HG03103 (cell line): ENCODE results near the gene RPL28.
"Not testable (repeated sequence)": the region's sequence is repeated elsewhere in the genome, so short reads cannot be mapped to it uniquely, and the experiment has no call there.

ENCODE experiments used
- ATAC-seq: cut with Tn5 transposase; IDR thresholded peaks from one replicate; pipeline ENCODE4 v1.9.1; 2021; ENCODE audit warnings: low read depth; ENCODE audit not compliant: unreplicated experiment

The RPL28 gene

GRCh38 chr19:55389386-55390317, 3.9 kb downstream of the RPL28 start:
- ATAC-seq = no peak

GRCh38 chr19:55390461-55390880, 4.7 kb downstream of the RPL28 start:
- ATAC-seq = no peak

GRCh38 chr19:55391191-55391670, 5.5 kb downstream of the RPL28 start:
- ATAC-seq = no peak

GRCh38 chr19:55391702-55392615, 6.2 kb downstream of the RPL28 start:
- no peak for ATAC-seq

- no peak for ATAC-seq
These were observed 7.4 kb downstream of the RPL28 start for GRCh38 chr19:55392820-55393761.

DNA sequence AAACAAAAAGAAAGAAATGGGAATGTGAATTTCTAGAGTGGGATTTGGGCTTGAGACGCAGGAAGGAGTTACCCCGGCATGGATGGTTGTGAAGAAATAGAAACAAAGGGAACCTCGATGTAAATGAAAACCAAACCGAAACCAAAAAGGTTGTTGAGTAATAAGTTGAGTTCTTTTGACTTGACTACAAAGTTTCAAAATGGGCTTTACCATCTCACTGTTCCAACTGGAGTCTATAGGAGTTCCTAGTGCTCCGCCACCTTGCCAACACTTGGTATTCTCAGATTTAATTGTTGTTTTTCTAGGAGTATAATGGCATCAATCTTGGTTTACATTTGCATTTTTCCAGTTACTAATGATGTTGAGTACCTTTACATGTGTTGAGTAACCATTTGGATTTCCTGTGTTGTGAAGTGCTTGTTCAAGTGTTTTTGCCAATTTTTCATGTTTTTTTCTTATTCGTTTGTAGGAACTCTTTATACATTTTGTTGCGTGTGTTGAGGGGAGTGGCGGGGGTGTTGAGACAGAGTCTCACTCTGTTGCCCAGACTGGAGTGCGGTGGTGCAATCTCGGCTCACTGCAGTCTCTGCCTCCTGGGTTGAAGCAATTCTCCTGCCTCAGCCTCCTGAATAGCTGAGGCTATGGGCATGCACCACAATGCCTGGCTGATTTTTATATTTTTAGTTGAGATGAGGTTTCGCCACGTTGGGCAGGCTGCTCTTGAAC, 12.6 kb downstream of the RPL28 start:
- ATAC-seq = no peak

GRCh38 chr19:55400281-55401087, 14.8 kb downstream of the RPL28 start:
- no peak for ATAC-seq

- ATAC-seq = not testable (repeated sequence)
These were observed 15.7 kb downstream of the RPL28 start for GRCh38 chr19:55401390-55401789.

DNA sequence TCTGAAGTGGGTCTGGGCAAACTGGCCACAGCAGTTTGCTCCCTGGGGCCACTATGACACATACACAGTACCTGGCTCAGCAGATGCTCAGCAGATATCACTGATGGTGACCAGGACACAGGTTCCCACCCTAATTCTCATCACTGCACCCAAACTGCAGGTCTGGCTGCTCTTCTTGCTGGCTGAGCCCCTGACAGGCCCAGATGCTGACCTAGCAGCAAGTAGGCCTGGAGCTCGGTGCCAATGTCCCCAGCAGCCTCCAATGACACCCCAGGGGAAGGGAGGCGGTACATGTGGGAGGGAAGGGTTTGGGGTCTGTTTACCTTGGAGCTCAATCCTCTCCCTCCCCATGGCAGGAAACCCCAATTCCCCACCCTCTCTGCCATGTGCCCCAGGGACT, 16.8 kb downstream of the RPL28 start:
- ATAC-seq = no peak

DNA sequence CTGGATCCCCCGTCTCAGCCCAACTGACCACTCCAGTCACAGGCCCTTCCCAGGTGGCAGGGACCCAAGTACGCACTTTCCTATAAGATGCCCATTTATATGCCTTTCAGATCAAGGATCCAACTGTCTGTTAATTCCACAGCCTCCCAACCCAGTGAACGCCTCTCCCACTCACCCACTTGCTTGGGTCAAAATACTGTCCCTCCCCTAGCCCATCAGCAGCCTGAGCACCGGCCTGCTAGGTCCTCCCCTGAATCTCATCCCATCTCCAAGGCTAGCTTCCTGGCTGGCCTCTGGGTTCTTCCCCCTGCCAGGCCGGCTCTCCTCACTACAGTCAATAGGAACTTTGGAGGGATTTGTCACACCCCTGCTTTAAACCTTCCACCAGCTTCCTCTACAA, 19.9 kb downstream of the RPL28 start:
- no peak for ATAC-seq

GRCh38 chr19:55406091-55406825, 20.5 kb downstream of the RPL28 start:
- no peak for ATAC-seq

DNA sequence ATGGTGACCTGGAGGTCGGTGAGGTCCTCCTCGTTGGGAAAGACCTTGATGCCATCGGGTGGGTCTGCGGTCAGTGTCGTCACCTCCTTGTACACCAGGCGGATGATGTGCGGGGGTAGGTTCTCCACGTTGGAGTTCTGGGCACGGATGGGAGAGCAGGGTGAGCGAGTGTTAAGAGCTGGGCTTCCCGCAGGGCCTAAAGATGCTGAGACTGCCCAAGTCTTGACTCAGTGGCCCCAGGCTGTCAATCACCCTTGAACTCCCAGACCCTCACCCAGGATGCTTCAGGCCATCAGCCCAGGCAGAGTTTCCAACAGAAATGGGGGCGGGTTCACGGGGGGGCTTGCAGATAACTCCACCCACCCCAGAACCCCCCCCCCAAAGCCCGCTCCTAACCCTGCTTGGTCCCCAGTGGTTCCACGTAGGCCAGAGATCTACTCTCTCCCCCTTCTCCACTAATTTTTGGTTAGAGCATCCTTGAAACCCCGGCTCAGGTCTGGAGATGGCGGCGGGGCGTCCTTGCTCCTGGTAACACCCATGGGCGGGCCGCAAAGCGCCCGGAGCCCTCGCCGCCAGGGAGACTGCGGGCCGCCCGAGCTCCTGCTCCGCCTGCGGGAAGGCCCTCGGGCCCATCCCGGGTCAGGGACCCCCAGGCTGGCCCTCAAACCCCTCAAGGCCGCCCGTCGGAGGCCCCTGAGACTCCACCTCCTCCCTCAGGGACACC, 21.3 kb downstream of the RPL28 start:
- ATAC-seq = peak; percentile 12

- ATAC-seq = not testable (repeated sequence)
These were observed 21.7 kb downstream of the RPL28 start, which contains the start of gene UBE2S for GRCh38 chr19:55407550-55407799. UBE2S (minus strand) TSS chr19:55407788; CDS start chr19:55407589, 199 bp downstream.

GRCh38 chr19:55407800-55408532, 22.2 kb downstream of the RPL28 start:
- peak; percentile 83 for ATAC-seq

DNA sequence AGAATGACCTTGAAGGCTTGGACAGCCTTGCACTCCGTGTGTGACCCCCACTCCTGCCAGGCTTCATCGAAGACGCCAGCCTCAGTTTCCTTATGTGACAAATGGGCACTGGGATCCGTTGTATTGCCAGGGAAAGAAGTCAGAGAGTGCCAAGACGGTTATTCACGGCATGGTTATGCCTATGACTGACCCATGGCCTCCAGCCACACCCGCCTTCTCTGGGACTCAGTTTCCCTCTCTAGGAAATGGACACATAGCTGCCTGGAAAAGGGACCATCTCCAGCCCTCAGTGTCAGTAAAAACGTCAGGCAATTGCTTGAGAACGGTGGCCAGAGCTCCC, 22.8 kb downstream of the RPL28 start:
- no peak for ATAC-seq

DNA sequence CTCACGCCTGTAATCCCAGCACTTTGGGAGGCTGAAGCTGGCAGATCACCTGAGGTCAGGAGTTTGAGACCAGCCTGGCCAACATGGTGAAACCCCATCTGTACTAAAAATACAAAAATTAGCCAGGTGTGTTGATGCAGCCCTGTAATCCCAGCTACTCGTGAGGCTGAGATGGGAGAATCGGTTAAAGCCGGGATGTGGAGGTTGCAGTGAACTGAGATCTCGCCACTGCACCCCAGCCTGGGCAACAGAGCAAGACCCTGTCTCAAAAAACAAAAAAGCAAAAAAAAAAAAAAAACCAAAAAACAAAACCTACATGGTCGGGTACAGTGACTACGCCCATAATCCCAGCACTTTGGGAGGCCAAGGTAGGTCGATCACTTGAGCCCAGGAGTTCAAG, 23.4 kb downstream of the RPL28 start:
- not testable (repeated sequence) for ATAC-seq

DNA sequence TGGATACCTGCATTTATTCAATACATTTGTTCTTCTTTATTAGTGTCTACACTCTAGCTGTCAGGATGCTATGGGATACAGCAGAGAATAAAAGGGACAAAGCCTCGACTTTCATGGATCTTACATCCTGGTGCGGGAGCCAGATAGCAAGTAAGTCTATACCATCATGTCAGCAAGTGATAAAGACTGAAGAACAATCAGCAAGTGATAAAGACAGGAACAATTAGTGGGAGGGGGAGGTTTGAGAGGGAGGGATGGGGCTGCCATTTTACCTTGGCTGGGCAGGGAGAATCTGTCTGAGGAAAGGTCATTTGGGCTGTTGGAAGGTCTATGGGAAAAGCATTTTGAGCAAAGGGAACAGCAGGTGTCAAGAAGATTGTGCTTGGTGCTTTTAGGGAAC, 24.4 kb downstream of the RPL28 start:
- ATAC-seq = no peak
